Measurements from ENCODE around the gene PGLYRP3. TPM values are rescaled to one million over a fixed set of nuclear protein-coding genes. Genes with fewer than 3 reads are reported as not detected.

Gene PGLYRP3
- total RNA-seq, 1 experiment from 2014 or later = not detected

GRCh38 chr1:153291514-153291913, 21.2 kb downstream of the PGLYRP3 start:
- no peak overlapping the region for H3K9ac ChIP-seq (ENCODE audit: low read length)
- intact Hi-C loops (cut with micrococcal nuclease) = no loop called here
- H3K36me3 ChIP-seq (ENCODE audit: low read depth, low read length) = no peaks in the 10 kb centered on the region

GRCh38 chr1:153288634-153289275, 24.0 kb downstream of the PGLYRP3 start:
- Histone ChIP-seq H3K36me3 (ENCODE audit: low read depth, low read length) (no peaks in the 10 kb centered on the region), H3K9ac (ENCODE audit: low read length) (no peak overlapping the region), H3K79me2 (ENCODE audit: low read length) (no peaks in the 10 kb centered on the region), H3K4me3 (ENCODE audit: low read length) (no peak overlapping the region), H3K9me2 (replicated peaks; ENCODE audit: low read length) (no peaks in the 10 kb centered on the region), H3K4me1 (ENCODE audit: insufficient read depth, low read length) (no peaks in the 10 kb centered on the region), H3K9me3 (ENCODE audit: low read length) (no peaks in the 10 kb centered on the region), H3F3A (ENCODE audit: low read length, unreplicated experiment) (no peaks in the 10 kb centered on the region), H4K20me1 (ENCODE audit: low read length) (no peaks in the 10 kb centered on the region), H3K4me2 (ENCODE audit: low read length) (no peak overlapping the region), H3K27me3 (ENCODE audit: low read length) (peaks cover 55% of the 10 kb centered on the region), H3K27ac (ENCODE audit: low read length) (no peak overlapping the region), H2AFZ (ENCODE audit: low read length) (no peak overlapping the region)
- TF ChIP-seq CTCF (conservative IDR thresholded peaks at IDR 0.05; ENCODE audit: low read depth, low read length) = peak; percentile 75
- no peak for TF ChIP-seq EZH2 (IDR thresholded peaks at IDR 0.05; ENCODE audit: low read length, unreplicated experiment)
- ATAC-seq (peak; percentile 53), DNase-seq (peak; percentile 40)
- BruUV-seq (replicated peaks) = no TSS peak
- ChIA-PET CTCF (no interaction called here), POLR2A (ENCODE audit: unreplicated experiment) (interaction anchor here (0.6 kb wide), 1 partner anchor 803 kb away, joined by 15 read pairs; no protein-coding TSS in a partner anchor)
- intact Hi-C loops (cut with micrococcal nuclease) = no loop called here

More at GRCh38 chr1:153291514-153291913, 21.2 kb downstream of the PGLYRP3 start:
- DNase-seq (no peak), ATAC-seq (no peak)
- ChIA-PET POLR2A (ENCODE audit: unreplicated experiment) (no interaction called here), CTCF (no interaction called here)
- Histone ChIP-seq H3F3A (ENCODE audit: low read length, unreplicated experiment) (no peaks in the 10 kb centered on the region), H3K9me2 (replicated peaks; ENCODE audit: low read length) (no peaks in the 10 kb centered on the region), H3K79me2 (ENCODE audit: low read length) (no peaks in the 10 kb centered on the region), H3K4me1 (ENCODE audit: insufficient read depth, low read length) (no peaks in the 10 kb centered on the region), H3K9me3 (ENCODE audit: low read length) (no peaks in the 10 kb centered on the region), H3K4me3 (ENCODE audit: low read length) (no peak overlapping the region), H4K20me1 (ENCODE audit: low read length) (no peaks in the 10 kb centered on the region), H2AFZ (ENCODE audit: low read length) (no peak overlapping the region), H3K27ac (ENCODE audit: low read length) (no peak overlapping the region), H3K27me3 (ENCODE audit: low read length) (peaks cover 69% of the 10 kb centered on the region), H3K4me2 (ENCODE audit: low read length) (no peak overlapping the region)
- BruUV-seq (replicated peaks) = no TSS peak
- no peak for TF ChIP-seq EZH2phosphoT487 (IDR thresholded peaks at IDR 0.05; ENCODE audit: borderline replicate concordance, low read length)
- no peak for TF ChIP-seq CTCF (conservative IDR thresholded peaks at IDR 0.05; ENCODE audit: low read depth, low read length)
- no peak for TF ChIP-seq EZH2 (IDR thresholded peaks at IDR 0.05; ENCODE audit: low read length, unreplicated experiment)

- H3K4me3 ChIP-seq (ENCODE audit: low read length) = no peak overlapping the region
- H3K4me1 ChIP-seq (ENCODE audit: insufficient read depth, low read length) = no peaks in the 10 kb centered on the region
- peaks cover 69% of the 10 kb centered on the region for H3K27me3 ChIP-seq (ENCODE audit: low read length)
- H3K27ac ChIP-seq (ENCODE audit: low read length) = no peak overlapping the region
- ChIA-PET CTCF (no interaction called here), POLR2A (ENCODE audit: unreplicated experiment) (no interaction called here)
- no peaks in the 10 kb centered on the region for H3K79me2 ChIP-seq (ENCODE audit: low read length)
- H4K20me1 ChIP-seq (ENCODE audit: low read length) = no peaks in the 10 kb centered on the region
- TF ChIP-seq EZH2phosphoT487 (IDR thresholded peaks at IDR 0.05; ENCODE audit: borderline replicate concordance, low read length) (no peak), CTCF (conservative IDR thresholded peaks at IDR 0.05; ENCODE audit: low read depth, low read length) (peak; percentile 92)
- H3K9me2 ChIP-seq (replicated peaks; ENCODE audit: low read length) = no peaks in the 10 kb centered on the region
- H3K36me3 ChIP-seq (ENCODE audit: low read depth, low read length) = no peaks in the 10 kb centered on the region
- no peak overlapping the region for H2AFZ ChIP-seq (ENCODE audit: low read length)
- peak; percentile 69 for ATAC-seq
- no peaks in the 10 kb centered on the region for H3F3A ChIP-seq (ENCODE audit: low read length, unreplicated experiment)
- intact Hi-C loops (cut with micrococcal nuclease) = no loop called here
- no peaks in the 10 kb centered on the region for H3K9me3 ChIP-seq (ENCODE audit: low read length)
- peak; percentile 75 for DNase-seq
- BruUV-seq (replicated peaks) = no TSS peak
- no peak overlapping the region for H3K9ac ChIP-seq (ENCODE audit: low read length)
- no peak overlapping the region for H3K4me2 ChIP-seq (ENCODE audit: low read length)
Observed at GRCh38 chr1:153277852-153278251, 34.9 kb downstream of the PGLYRP3 start.

Data from PC-3 (cell line).